GM12878 (cell line): Measurements from ENCODE around the gene FBRSL1. TPM values are rescaled to one million over a fixed set of nuclear protein-coding genes. Genes with fewer than 3 reads are reported as not detected.

Experiments used
- ATAC-seq: fragments of 200-7000 bp; cut with Tn5 transposase; 3 replicates; pipeline ENCODE4 v1.9.1; 2020; ENCODE audit warnings: mild to moderate bottlenecking, moderate library complexity
- BruUV-seq: library from RNA; stranded (reverse); fragments of 400-500 nt; replicated peaks from 2 replicates; lab custom pipeline; 2021; lab: Mats Ljungman, UMichigan
- CTCF ChIA-PET: fragments of 300-600 bp; sonication (Branson Sonifier 250); formaldehyde crosslinking; extraction: SDS; loops from one replicate; lab custom pipeline; 2021; ENCODE audit warnings: inconsistent platforms; lab: Yijun Ruan, JAX
- POLR2A ChIA-PET: fragments of 350-600 bp; formaldehyde crosslinking; extraction: SDS; loops from one replicate; lab custom pipeline; 2021; ENCODE audit warnings: inconsistent platforms; lab: Charles Lee
- RAD21 ChIA-PET: fragments of 300-600 bp; sonication (Branson Sonifier 250); formaldehyde crosslinking; loops from one replicate; lab custom pipeline; 2023; ENCODE audit warnings: antibody characterized with exemption; ENCODE audit not compliant: unreplicated experiment; lab: Charles Lee
- SMC1A ChIA-PET: fragments of 300-600 bp; sonication (Branson Sonifier 250); formaldehyde crosslinking; loops from one replicate; lab custom pipeline; 2023; ENCODE audit not compliant: unreplicated experiment, uncharacterized antibody; lab: Charles Lee
- DNase-seq: peaks from one replicate; pipeline ENCODE4 v3.0.0-alpha.2; 2011; ENCODE audit warnings: low read depth, low spot score
- FAIRE-seq: peaks from 3 replicates; lab custom pipeline; 2011; peaks lifted over from hg19 to GRCh38; lab: Jason Lieb, UNC
- H2AFZ ChIP-seq: 2 replicates; pipeline ENCODE4 v1.6.0; 2011; ENCODE audit warnings: low read depth, low read length, control low read depth; ENCODE audit not compliant: control insufficient read depth
- H3K27ac ChIP-seq: 2 replicates; pipeline ENCODE4 v1.5.1; 2011; ENCODE audit warnings: control low read depth; ENCODE audit not compliant: control insufficient read depth, insufficient read depth
- H3K27me3 ChIP-seq, 2 experiments: replicated peaks in 1 of 2; 2 replicates each; pipeline versions ENCODE4 v1.6.0 to v1.6.1; 2011; ENCODE audit warnings: low read length in 1 of 2; ENCODE audit not compliant: control insufficient read depth in 2 of 2, insufficient read depth in 2 of 2
- H3K36me3 ChIP-seq, 2 experiments: 2 replicates each; pipeline ENCODE4 v1.5.1; 2011; ENCODE audit warnings: low read length in 1 of 2; ENCODE audit not compliant: control insufficient read depth in 2 of 2, insufficient read depth in 2 of 2
- H3K4me1 ChIP-seq: 2 replicates; pipeline ENCODE4 v1.6.1; 2011; ENCODE audit warnings: mild to moderate bottlenecking, low read length, moderate library complexity, mixed read lengths; ENCODE audit not compliant: control insufficient read depth, insufficient read depth
- H3K4me2 ChIP-seq: 2 replicates; pipeline ENCODE4 v1.6.0; 2011; ENCODE audit warnings: control low read depth; ENCODE audit not compliant: control insufficient read depth, insufficient read depth
- H3K4me3 ChIP-seq: fragments of 200-600 bp; sonication (generic); 2 replicates; pipeline ENCODE4 v1.5.1; 2016
- H3K79me2 ChIP-seq: 2 replicates; pipeline ENCODE4 v1.6.0; 2011; ENCODE audit warnings: low read length; ENCODE audit not compliant: control insufficient read depth, insufficient read depth
- H3K9ac ChIP-seq: 2 replicates; pipeline ENCODE4 v1.8.0; 2011; ENCODE audit warnings: low read length, control low read depth, mixed read lengths; ENCODE audit not compliant: control insufficient read depth, insufficient read depth
- H3K9me3 ChIP-seq: replicated peaks from 3 replicates; pipeline ENCODE4 v1.5.1; 2011; ENCODE audit warnings: mild to moderate bottlenecking, low read length; ENCODE audit not compliant: control insufficient read depth, insufficient read depth
- H4K20me1 ChIP-seq: 2 replicates; pipeline ENCODE4 v1.6.0; 2011; ENCODE audit not compliant: control insufficient read depth, insufficient read depth
- WGBS: methylation state at CpG from one replicate; pipeline ENCODE4 v1.1.6; 2016; ENCODE audit warnings: low lambda C conversion rate; ENCODE audit not compliant: insufficient replicate concordance, insufficient coverage; ENCODE audit errors: missing lambda C conversion rate; 5-methylcytosine and 5-hydroxymethylcytosine counted together
- in situ Hi-C: fragments of 300-500 bp; cut with MboI; formaldehyde crosslinking; loops from 9 replicates; pipeline ENCODE4 v1.14.3; 2018; ENCODE audit warnings: mixed read lengths
- intact Hi-C: fragments of 100-400 bp; cut with micrococcal nuclease; formaldehyde crosslinking; loops from one replicate; pipeline ENCODE4 v1.14.2; 2022; ENCODE audit not compliant: unreplicated experiment
- polyA plus RNA-seq, 11 experiments: library from polyadenylated mRNA; depleted of rRNA in 4 of 11; unstranded in 6 of 11; stranded (reverse) in 5 of 11; fragments of >200 nt; fragmentation: Nextera tagmentation in 4 of 11; fragmentation: Illumina TruSeq in 1 of 11; extraction: Ambion mirVana in 4 of 11; extraction: Trizol in 1 of 11; gene quantifications; 1 replicate in 1 of 11; 2 replicates in 10 of 11; pipeline versions ENCODE4 v1.2.1 to v1.2.3, GENCODE V29; 2011 to 2016; ENCODE audit warnings: inconsistent platforms in 2 of 11, missing spikeins in 2 of 11, low read depth in 1 of 11
- total RNA-seq, 4 experiments: library from RNA; depleted of rRNA in 3 of 4; stranded (reverse); fragments of >200 nt in 3 of 4; fragmentation: Illumina TruSeq in 1 of 4; extraction: Trizol in 1 of 4; gene quantifications; 2 replicates each; pipeline versions ENCODE4 v1.2.1 to v1.2.3, GENCODE V29; 2013 to 2021
- TF ChIP-seq, protein P1 (sequence below): fragments of 450-650 bp; IDR thresholded peaks from 2 replicates; pipeline ENCODE4 v1.6.1; 2017; ENCODE audit warnings: mild to moderate bottlenecking
- TF ChIP-seq, protein P2 (sequence below): IDR thresholded peaks from 2 replicates; pipeline ENCODE4 v1.6.1; 2011; ENCODE audit warnings: borderline replicate concordance, low read depth, mild to moderate bottlenecking, moderate library complexity, low read length; ENCODE audit not compliant: insufficient read depth, poor library complexity, severe bottlenecking

Gene FBRSL1
- total and polyA plus RNA-seq, 10 of the 15 experiments (the other 5 are each of a cell fraction or from before 2014, with no cell fraction given) = 0.19 to 55.1 (median 4.1) TPM

DNA sequence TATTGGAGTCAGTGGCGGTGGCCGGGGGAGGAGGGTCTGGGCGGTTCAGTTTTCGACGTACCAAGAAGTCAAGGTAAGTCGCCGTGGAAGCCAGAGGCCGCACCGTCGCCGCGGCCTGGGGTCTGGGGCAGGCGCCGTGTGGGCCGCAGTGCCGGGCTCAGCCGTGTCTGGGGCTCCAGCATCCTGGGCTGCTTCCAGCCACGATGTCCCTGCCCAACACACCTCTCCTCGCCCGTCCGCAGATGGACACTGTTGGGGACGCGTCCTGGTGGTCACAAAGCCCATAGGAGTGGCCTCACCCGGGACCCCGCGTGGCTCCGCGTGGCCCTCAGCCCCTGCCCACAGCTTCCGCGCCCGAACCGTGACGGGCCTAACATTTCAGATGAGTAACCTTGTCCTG is 59.1 kb downstream of the FBRSL1 start:
- BruUV-seq = no TSS peak
- 95% methylated on average over 30 of the region's 33 CpGs for WGBS
- Histone ChIP-seq H3K9ac (no peak overlapping the region), H3K36me3 (no peaks in the 10 kb centered on the region), H3K79me2 (no peaks in the 10 kb centered on the region), H3K9me3 (no peaks in the 10 kb centered on the region)
- TF ChIP-seq, protein P1, sequence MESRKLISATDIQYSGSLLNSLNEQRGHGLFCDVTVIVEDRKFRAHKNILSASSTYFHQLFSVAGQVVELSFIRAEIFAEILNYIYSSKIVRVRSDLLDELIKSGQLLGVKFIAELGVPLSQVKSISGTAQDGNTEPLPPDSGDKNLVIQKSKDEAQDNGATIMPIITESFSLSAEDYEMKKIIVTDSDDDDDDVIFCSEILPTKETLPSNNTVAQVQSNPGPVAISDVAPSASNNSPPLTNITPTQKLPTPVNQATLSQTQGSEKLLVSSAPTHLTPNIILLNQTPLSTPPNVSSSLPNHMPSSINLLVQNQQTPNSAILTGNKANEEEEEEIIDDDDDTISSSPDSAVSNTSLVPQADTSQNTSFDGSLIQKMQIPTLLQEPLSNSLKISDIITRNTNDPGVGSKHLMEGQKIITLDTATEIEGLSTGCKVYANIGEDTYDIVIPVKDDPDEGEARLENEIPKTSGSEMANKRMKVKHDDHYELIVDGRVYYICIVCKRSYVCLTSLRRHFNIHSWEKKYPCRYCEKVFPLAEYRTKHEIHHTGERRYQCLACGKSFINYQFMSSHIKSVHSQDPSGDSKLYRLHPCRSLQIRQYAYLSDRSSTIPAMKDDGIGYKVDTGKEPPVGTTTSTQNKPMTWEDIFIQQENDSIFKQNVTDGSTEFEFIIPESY = no peak
- TF ChIP-seq, protein P2, sequence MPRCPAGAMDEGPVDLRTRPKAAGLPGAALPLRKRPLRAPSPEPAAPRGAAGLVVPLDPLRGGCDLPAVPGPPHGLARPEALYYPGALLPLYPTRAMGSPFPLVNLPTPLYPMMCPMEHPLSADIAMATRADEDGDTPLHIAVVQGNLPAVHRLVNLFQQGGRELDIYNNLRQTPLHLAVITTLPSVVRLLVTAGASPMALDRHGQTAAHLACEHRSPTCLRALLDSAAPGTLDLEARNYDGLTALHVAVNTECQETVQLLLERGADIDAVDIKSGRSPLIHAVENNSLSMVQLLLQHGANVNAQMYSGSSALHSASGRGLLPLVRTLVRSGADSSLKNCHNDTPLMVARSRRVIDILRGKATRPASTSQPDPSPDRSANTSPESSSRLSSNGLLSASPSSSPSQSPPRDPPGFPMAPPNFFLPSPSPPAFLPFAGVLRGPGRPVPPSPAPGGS = no peak
- TF ChIP-seq, all 136 proteins: peak for 0
- Histone ChIP-seq H3K4me1 (no peaks in the 10 kb centered on the region), H2AFZ (no peak overlapping the region), H3K27ac (no peak overlapping the region), H3K4me2 (no peak overlapping the region), H4K20me1 (no peaks in the 10 kb centered on the region), H3K4me3 (no peak overlapping the region), H3K27me3 (no peaks in the 10 kb centered on the region)
- SMC1A ChIA-PET = no interaction called here
- POLR2A ChIA-PET = no interaction called here
- intact Hi-C loops = no loop called here
- RAD21 ChIA-PET = no interaction called here
- ATAC-seq (no peak), FAIRE-seq (no peak), DNase-seq (no peak)
- CTCF ChIA-PET = interaction anchor here (1.2 kb wide), 1 partner anchor 12 kb away, joined by 3 read pairs; no protein-coding TSS in a partner anchor
- in situ Hi-C loops = no loop called here
